Hematopoietic multipotent progenitor cell treated with erythropoietin and hydrocortisone succinate and interleukin-3 and kit ligand, for 8 days (in vitro differentiated cells): ENCODE results near the gene SLC35E4.
A peak's percentile ranks its signal among the peaks of the same experiment; 100 is the strongest.
"Not testable (repeated sequence)": the region's sequence is repeated elsewhere in the genome, so short reads cannot be mapped to it uniquely, and the experiment has no call there.

ENCODE experiments used
- DNase-seq: peaks from one replicate; pipeline ENCODE4 v3.0.0-alpha.2; 2015

SLC35E4 gene

DNA sequence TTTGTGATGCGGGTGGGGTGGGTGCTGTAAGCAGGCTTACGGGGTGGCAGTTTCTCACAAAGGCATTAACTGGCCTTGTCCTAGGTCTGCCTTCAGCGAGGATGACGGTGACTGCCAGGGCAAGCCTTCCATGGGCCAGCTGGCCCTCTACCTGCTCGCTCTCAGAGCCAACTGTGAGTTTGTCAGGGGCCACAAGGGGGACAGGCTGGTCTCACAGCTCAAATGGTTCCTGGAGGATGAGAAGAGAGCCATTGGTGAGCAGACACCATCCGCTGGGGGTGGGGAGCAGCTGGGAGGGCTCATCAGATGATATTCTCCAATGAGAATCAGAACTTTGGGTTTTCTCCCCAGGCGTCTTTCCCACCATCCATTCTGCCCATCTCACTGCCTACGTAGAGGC is 22.8 kb upstream of the SLC35E4 start:
- DNase-seq = no peak

DNA sequence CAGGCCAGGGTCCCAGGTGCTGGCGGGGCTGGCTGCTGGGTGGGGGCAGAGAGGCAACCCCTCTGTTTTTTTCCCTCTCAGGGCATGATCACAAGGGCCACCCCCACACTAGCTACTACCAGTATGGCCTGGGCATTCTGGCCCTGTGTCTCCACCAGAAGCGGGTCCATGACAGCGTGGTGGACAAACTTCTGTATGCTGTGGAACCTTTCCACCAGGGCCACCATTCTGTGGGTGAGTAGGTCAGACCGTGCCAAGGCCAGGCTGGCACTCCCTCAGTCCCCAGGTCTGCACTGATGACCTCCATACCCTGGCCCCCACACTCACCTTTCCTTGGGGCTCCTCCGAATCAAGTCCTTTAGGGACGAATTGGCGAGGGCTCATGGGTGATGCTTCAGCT is 21.3 kb upstream of the SLC35E4 start:
- DNase-seq = no peak

DNA sequence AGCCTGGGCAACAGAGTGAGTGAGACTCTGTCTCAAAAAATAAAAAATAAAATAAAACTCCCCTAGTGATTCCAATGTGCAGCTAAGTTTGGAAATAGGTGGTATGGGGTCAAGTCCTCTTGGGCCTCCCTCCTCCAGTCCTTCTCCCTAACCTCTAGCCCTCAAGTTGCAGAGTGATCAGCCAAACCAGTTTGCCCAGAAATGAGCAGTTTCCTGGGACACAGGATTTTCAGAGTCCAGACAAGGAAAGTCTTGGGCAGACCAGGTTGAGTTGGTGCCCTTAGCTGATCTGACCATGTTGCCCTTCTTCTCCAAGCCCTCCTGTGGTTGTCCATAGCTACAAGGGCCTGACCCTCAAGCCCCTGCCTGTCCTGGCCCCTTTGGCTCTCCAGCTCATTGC is 20.7 kb upstream of the SLC35E4 start:
- DNase-seq = no peak

DNA sequence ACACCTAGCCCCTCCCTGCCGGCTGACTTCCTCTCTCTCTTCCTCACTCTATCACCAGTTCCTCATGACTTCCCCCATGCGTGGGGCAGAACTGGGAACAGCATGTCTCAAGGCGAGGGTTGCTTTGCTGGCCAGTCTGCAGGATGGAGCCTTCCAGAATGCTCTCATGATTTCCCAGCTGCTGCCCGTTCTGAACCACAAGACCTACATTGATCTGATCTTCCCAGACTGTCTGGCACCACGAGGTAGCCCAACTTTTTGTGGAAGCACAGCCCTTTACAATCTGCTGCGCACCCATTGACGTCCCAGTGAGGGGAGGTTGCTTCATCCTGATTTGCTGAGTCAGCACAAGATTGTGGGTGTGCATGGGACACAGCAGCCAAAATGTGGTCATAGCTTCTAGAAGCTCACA is 20.0 kb upstream of the SLC35E4 start:
- no peak for DNase-seq

DNA sequence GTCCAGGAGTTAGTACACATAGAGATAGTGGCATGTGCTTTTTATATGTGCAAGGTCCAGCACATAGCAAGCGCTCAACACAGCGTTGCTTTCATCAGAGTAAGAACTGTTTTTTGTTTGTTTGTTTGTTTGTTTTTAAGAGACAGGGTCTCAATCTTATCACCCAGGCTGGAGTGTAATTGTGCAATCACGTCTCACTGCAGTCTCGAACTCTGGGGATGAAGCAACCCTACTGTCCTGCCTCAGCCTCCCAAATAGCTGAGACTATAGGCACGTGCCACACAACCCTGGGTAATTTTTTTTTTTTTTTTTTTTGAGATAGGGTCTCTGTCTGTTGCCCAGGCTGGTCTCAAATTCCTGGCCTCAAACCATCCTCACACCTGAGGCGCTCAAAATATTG is 17.8 kb upstream of the SLC35E4 start:
- no peak for DNase-seq

DNA sequence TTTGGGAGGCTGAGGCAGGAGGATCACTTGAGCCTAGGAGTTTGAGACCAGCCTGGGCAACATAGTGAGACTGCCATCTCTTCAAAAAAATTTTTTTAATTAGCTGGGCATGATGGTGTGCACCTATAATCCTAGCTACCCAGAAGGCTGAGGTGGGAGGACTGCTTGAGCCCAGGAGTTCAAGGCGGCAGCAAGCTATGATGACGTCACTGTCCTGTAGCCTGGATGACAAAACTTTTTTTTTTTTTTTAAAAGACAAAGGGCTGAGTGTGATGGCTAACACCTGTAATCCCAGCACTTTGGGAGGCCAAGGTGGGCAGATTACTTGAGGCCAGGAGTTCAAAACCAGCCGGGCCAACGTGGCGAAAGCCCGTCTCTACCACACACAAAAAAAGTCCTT is 15.7 kb upstream of the SLC35E4 start:
- not testable (repeated sequence) for DNase-seq

DNA sequence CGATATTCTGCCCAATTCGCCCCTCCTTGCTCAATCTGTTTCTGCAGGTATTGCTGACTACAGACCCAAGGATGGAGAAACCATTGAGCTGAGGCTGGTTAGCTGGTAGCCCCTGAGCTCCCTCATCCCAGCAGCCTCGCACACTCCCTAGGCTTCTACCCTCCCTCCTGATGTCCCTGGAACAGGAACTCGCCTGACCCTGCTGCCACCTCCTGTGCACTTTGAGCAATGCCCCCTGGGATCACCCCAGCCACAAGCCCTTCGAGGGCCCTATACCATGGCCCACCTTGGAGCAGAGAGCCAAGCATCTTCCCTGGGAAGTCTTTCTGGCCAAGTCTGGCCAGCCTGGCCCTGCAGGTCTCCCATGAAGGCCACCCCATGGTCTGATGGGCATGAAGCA is 9.2 kb upstream of the SLC35E4 start:
- no peak for DNase-seq

DNA sequence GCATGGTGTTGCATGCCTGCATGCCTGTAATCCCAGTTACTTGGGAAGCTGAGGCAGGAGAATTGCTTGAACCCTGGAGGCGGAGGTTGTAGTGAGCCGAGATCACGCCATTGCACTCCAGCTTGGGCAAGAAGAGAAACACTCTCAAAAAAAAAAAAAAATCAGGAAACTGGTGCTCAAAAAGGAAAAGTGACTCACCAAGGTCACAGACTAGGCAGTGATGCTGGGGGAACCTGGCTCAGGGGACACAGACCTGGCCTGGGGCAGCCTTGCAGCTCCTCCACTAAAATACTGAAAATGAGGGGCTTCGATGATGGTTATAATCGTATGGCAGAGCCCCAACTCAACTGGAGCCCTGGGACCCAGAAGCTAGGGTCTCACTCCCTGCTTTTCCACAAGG is 8.1 kb upstream of the SLC35E4 start:
- DNase-seq = no peak

DNA sequence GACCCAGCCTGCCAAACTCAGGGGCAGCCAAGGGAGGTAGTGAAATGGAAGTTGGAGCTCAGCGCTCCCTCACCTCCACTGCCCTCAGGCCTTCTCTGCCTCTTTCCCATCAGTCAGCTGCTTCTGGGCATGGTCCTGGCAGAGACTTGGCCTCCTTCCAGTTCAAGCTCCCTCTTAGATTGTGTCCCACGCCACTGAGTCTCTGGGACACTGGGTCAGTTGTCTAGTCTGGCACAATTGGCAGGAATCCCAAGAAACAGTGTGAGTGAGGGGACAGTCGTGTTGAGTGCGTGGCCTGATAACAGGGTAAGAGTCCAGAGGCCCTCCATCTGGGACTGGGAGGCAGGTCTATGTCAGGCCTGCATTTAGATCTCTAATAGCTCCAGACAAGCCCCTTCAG is 7.1 kb upstream of the SLC35E4 start:
- no peak for DNase-seq

DNA sequence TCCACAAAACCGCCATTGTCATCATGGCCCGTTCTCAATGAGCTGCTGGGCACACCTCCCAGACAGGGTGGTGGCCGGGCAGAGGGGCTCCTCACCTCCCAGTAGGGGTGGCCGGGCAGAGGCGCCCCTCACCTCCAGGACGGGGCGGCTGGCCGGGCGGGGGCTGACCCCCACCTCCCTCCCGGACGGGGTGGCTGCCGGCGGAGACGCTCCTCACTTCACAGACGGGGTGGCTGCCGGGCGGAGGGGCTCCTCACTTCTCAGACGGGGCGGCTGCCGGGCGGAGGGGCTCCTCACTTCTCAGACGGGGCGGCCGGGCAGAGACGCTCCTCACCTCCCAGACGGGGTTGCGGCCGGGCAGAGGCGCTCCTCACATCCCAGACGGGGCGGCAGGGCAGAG is 4.1 kb upstream of the SLC35E4 start:
- not testable (repeated sequence) for DNase-seq

DNA sequence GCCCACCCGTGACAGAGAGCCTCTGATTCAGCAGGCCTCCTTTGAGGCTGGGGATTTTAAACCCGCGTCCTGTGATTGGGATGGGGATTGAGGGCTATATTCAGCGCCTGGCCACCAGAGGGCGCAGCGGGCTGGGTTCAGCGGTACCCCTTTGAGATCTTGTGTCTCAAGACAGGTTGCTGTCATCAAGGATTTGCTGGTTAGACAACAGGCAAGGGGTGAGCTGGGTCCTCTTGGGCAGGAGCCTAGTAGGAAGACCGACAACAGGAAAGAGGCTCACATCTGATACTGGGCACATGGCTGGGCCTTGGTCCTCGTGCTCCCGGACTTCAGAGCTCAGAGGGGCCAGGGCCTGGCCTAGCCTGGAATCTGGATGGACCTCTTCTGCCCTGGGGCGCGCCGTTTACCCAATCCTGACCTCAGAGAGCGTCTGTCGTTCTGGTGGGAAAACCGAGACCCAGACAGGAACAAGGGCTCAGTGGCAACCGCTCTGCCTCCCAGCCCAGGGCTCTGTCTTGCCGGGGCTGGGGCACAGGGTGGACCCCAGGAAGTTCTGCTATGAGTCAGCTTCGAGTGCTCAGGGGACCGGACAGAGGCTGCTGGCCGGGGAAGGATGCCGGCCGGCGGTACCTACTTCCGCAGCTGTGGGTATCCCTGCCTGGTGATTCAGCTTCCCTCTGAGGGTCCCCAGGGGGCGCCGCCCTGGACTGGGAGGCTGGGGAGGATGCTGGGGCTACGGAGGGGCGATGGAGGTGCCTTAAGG is 929 bp upstream of the SLC35E4 start:
- peak; percentile 85 for DNase-seq

DNA sequence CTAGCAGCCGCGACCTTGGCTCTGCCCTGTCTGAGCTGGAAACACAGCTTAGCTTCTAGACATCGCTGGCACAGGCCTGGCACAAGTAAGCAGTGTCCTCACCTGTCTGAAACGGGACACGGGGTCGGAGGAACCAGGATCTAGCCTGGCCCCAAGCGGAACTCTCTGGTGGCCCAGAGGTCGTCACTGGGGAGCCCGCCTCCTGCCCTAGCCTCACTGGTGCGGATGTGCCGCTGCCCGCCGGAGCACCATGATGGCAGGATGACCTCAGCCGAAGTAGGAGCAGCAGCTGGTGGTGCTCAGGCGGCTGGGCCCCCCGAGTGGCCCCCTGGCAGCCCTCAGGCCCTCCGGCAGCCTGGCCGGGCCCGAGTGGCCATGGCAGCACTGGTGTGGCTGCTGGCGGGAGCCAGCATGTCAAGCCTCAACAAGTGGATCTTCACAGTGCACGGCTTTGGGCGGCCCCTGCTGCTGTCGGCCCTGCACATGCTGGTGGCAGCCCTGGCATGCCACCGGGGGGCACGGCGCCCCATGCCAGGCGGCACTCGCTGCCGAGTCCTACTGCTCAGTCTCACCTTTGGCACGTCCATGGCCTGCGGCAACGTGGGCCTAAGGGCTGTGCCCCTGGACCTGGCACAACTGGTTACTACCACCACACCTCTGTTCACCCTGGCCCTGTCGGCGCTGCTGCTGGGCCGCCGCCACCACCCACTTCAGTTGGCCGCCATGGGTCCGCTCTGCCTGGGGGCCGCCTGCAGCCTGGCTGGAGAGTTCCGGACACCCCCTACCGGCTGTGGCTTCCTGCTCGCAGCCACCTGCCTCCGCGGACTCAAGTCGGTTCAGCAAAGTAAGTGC is 871 bp downstream of the SLC35E4 start:
- DNase-seq = no peak

DNA sequence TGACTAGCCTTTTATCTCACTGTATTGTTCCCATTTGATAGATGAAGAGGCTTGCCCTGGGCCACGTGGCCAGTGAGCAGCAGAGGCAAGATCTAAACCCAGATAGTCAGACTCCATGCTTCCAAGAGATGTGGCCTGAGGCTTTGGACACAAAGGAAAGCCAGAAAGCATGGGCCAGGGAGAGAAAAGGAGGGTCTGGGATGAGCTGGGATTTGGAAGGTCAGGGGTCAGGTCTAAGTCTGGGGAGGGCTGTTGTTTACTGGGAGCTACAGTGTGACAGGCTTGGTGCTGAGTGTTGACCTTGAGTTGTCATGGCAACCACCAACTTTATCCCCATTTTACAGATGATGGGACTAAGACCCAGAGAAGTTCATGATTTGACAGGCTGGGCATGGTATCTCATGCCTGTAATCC is 2.1 kb downstream of the SLC35E4 start:
- DNase-seq = peak; percentile 9

DNA sequence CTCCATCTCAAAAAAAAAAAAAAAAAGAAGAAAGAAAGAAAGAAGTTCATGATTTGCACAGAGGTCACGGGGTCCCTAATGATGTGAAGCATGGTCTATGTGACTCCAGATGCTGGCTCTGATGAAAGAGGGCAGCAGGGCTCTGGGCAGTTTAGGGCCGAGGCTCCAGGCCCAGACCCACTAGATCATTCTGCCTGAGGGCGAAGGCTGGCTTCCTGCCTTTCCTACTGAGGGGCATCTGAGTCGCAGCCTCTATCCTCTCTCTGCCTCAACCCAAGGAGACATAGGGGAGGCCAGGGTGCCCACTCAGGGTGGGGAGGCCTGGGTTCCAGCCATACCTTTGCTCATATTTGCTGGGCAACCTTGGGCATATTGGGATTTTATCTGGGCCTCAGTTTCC is 4.8 kb downstream of the SLC35E4 start:
- no peak for DNase-seq

DNA sequence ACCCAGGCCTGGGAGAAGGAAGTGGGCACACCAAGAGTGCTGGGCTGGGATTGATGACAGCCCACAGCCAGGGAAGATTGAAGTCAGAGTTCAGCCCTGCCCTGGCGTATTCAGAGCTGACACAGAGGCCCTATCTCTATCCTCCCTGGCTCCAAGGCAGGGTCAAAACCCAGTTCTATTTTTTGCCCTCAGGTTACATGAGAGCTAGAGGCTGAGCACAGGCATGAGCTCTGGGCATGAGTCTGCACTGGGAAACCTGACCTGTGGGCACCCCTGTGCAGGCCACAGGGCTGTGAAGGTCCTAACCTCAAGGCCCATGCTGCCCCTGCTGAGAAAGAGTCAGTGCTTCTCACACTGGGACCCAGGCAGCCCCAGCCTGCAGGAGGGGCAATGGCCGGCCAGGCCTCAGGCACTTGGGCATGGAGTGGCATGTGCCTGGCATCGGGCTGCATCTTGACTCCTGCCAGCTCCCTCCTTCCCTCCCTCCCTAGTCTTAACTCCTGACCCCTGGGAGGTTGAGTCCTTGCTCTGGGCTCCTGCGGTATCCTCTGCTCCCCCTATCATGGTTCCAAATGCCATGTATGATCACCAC is 5.4 kb downstream of the SLC35E4 start:
- DNase-seq = no peak

DNA sequence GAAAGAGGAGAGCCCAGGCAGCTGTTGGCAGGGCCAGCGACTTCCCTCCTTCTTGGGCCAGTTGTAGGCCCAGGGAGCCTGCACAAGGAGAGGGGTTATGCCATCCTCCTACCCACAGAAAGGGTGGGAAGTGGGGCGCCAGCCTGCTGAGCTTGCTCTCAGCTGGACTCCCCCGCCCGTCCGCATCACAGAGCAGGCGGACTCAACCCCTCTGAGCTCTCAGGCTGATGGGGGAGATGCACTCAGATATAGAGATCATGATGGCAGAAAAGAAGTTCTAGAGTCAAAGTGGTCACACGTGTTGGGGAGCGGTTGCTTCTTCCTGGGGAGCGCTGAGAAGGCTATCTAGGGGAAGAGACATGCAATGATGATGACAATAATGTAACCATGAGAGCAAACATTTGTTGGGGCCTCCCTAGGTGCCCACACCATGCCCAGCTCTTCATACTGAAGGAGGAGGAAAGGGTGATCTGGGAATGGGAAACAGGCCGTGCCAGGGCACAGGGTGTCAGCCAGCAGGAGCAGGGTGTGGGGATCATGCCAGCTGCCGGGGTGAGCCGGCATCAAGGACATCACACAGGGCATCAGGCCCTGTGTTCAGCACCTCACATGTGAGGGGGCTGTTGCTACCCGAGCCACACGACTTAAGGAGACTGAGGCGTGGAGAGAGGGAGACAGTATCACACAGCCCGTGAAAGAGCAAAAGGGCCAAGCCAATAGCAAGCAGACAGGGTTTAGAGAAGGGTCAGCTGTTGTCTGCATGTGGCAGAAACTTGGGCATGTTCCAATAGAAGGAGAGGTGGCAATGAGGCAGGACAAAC is 7.7 kb downstream of the SLC35E4 start:
- no peak for DNase-seq

DNA sequence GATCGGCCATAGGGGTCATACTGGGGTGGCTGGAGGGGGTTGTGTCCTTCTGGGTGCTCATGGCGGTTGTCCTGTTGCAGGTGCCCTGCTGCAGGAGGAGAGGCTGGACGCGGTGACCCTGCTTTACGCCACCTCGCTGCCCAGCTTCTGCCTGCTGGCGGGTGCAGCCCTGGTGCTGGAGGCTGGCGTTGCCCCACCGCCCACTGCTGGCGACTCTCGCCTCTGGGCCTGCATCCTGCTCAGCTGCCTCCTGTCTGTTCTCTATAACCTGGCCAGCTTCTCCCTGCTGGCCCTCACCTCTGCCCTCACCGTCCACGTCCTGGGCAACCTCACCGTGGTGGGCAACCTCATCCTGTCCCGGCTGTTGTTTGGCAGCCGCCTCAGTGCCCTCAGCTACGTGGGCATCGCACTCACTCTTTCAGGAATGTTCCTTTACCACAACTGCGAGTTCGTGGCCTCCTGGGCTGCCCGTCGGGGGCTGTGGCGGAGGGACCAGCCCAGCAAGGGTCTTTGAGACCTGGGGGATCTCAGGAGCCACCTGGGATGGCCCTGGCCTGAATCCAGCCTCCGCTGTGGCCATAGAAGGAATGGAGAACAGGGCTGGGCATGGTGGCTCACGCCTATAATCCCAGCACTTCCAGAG is 11.1 kb downstream of the SLC35E4 start:
- DNase-seq = no peak

DNA sequence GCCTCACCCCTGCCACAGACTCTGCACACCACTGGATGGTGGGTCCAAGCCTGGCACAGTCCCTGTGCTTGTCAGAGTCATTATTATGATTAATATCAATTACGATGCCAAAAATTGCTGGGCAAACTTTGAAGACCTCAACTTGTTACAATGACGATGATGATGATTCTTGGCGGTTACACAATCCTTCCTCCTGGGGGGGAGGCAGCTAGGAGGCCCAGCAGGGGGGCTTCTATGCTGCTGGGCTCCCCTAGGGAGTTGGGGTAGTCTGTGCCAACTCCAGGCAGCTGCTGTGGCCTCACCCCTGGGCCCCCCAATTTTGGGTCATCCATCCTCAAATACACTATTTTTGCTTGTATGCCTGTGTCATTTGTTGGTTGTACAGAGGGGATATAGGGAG is 12.0 kb downstream of the SLC35E4 start:
- no peak for DNase-seq

DNA sequence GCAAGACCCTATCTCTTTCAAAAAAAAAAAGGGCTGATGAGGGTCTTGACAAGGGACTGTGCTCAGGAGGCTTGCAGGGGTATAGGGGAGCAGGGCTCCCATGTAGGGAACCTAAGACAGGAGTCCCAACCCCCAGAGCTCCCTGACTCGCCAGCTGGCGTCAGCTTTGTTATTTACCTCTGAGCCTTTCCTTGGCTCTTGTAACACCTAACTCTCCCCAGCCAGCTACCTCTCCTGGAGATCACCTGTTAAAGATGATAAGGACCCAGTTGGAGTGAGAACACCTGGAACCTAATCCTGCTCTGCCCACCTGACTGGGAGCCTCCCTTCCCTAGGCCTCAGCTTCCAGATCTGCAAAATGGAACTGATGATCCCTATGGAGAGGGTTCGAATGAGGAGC is 13.2 kb downstream of the SLC35E4 start:
- DNase-seq = no peak

DNA sequence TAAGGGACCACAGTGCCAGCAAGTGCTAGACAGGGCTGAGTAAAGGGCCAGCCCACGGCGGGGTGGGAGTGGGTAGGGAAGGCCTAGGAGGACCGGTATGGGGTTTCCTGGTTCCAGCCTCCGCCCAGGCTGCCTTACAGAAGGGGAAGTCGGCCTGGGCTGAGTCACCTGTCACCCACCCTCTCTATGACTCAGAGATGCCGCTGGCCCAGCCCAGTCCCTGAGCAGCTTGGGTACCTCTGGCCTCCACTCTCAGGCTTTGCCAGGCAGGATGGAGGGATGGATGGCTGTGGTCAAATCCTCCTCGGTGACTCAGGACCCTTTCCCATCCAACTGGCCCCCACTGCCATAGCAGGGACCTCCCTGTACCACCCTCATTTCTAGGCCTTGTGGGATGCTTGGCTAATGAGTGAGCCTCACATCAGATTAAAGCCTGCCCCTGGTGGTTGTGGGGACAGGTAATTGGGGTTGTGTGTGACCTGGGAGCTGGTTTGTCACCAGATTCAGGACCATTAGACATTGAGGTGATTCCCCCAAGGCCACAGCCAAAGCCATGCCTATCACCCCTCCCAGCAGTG is 13.9 kb downstream of the SLC35E4 start:
- peak; percentile 45 for DNase-seq

DNA sequence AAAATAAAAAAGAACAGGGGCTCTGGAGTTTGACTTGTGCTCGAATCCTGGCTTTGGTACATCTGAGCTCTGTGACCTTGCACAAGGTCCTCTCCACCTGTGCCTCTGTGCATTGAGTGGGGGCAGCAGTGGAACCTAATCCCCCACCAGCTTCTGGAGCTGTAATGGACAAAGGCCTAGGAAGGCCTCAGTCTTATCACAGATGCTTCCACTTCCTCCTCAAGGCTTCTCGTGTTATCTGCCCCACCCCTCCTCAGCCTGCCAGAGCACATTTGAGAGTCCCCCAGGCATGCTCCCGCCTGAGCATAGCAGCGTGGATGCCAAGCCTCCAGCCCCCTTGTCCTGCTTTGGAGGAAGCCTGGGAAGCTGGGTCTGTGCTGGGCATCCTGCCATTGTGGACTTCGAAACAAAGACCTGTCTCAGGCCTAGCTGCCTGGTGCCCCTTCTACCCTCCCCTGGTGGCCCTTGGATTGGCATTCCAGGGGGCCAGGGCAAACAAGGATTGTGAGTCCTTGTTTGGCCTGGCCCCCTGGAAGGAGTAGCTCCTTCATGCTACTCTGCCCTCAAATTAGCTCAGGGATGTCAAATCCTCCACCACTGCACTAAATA is 15.0 kb downstream of the SLC35E4 start:
- peak; percentile 26 for DNase-seq

DNA sequence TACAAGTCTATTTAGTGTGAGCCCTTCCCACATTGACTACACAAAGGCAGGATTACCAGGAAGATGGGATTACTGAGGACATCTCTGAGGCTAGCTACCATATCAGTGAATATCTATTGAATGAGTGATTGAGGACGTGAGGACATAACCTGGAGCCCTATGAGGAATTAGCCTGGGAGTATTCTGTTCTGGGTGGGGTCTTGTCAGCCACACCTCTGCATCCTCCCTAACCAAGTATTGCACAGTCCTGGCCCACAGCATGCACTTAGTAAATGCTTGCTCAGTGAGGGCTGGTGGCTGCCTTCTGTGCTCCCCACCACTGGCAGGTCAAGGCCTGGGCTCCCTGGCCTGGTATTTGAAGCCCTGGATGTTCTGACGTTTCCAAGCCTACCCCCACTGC is 17.3 kb downstream of the SLC35E4 start:
- no peak for DNase-seq
